ENCODE results near the gene HPF1.
A peak's percentile ranks its signal among the peaks of the same experiment; 100 is the strongest.
"Not testable (repeated sequence)": the region's sequence is repeated elsewhere in the genome, so short reads cannot be mapped to it uniquely, and the experiment has no call there.

The HPF1 gene

GRCh38 chr4:169765835-169766234, 8.1 kb upstream of the HPF1 start:
- H3K9me3 Mint-ChIP-seq (ENCODE audit: low read depth), result no peaks in the 10 kb centered on the region
- peaks cover 2% of the 10 kb centered on the region for H3K27me3 Mint-ChIP-seq
- no peaks in the 10 kb centered on the region for H3K36me3 Mint-ChIP-seq
- no peaks in the 10 kb centered on the region for H3K4me1 Mint-ChIP-seq (ENCODE audit: low read depth)
- H3K4me3 Mint-ChIP-seq, result no peak overlapping the region
- H3K27ac Mint-ChIP-seq, result no peak overlapping the region

GRCh38 chr4:169761846-169762245, 4.1 kb upstream of the HPF1 start:
- no peaks in the 10 kb centered on the region for H3K27me3 Mint-ChIP-seq
- no peak overlapping the region for H3K27ac Mint-ChIP-seq
- no peak overlapping the region for H3K4me3 Mint-ChIP-seq
- H3K36me3 Mint-ChIP-seq, result no peaks in the 10 kb centered on the region
- H3K4me1 Mint-ChIP-seq (ENCODE audit: low read depth), result peaks cover 9% of the 10 kb centered on the region
- H3K9me3 Mint-ChIP-seq (ENCODE audit: low read depth), result no peaks in the 10 kb centered on the region

GRCh38 chr4:169758401-169758962, 738 bp upstream of the HPF1 start:
- Mint-ChIP-seq H3K27ac (no peak overlapping the region), H3K4me1 (ENCODE audit: low read depth) (peaks cover 26% of the 10 kb centered on the region), H3K27me3 (no peaks in the 10 kb centered on the region), H3K4me3 (peak overlapping the region; percentile 96), H3K36me3 (no peaks in the 10 kb centered on the region), H3K9me3 (ENCODE audit: low read depth) (no peaks in the 10 kb centered on the region)

GRCh38 chr4:169756971-169757574, 671 bp downstream of the HPF1 start:
- peak overlapping the region; percentile 70 for H3K27ac Mint-ChIP-seq
- peaks cover 2% of the 10 kb centered on the region for H3K36me3 Mint-ChIP-seq
- no peaks in the 10 kb centered on the region for H3K27me3 Mint-ChIP-seq
- H3K4me3 Mint-ChIP-seq, result peak overlapping the region; percentile 96
- no peaks in the 10 kb centered on the region for H3K9me3 Mint-ChIP-seq (ENCODE audit: low read depth)
- H3K4me1 Mint-ChIP-seq (ENCODE audit: low read depth), result peaks cover 26% of the 10 kb centered on the region

GRCh38 chr4:169745291-169745690, 12.5 kb downstream of the HPF1 start:
- no peak overlapping the region for H3K4me3 Mint-ChIP-seq
- no peaks in the 10 kb centered on the region for H3K27me3 Mint-ChIP-seq
- H3K27ac Mint-ChIP-seq, result no peak overlapping the region
- H3K9me3 Mint-ChIP-seq (ENCODE audit: low read depth), result no peaks in the 10 kb centered on the region
- peaks cover 9% of the 10 kb centered on the region for H3K36me3 Mint-ChIP-seq
- H3K4me1 Mint-ChIP-seq (ENCODE audit: low read depth), result no peaks in the 10 kb centered on the region

GRCh38 chr4:169744601-169745000, 13.1 kb downstream of the HPF1 start:
- Mint-ChIP-seq H3K4me1 (ENCODE audit: low read depth) (no peaks in the 10 kb centered on the region), H3K4me3 (no peak overlapping the region), H3K9me3 (ENCODE audit: low read depth) (no peaks in the 10 kb centered on the region), H3K27ac (no peak overlapping the region), H3K36me3 (peaks cover 5% of the 10 kb centered on the region), H3K27me3 (no peaks in the 10 kb centered on the region)

GRCh38 chr4:169741569-169741968, 16.2 kb downstream of the HPF1 start:
- Mint-ChIP-seq H3K4me1 (ENCODE audit: low read depth) (no peaks in the 10 kb centered on the region), H3K27ac (no peak overlapping the region), H3K4me3 (no peak overlapping the region), H3K27me3 (no peaks in the 10 kb centered on the region), H3K9me3 (ENCODE audit: low read depth) (no peaks in the 10 kb centered on the region), H3K36me3 (peaks cover 11% of the 10 kb centered on the region)

GRCh38 chr4:169738604-169739003, 19.1 kb downstream of the HPF1 start:
- H3K36me3 Mint-ChIP-seq, result peaks cover 14% of the 10 kb centered on the region
- not testable (repeated sequence) for H3K9me3 Mint-ChIP-seq (ENCODE audit: low read depth); H3K27ac Mint-ChIP-seq; H3K4me1 Mint-ChIP-seq (ENCODE audit: low read depth); H3K4me3 Mint-ChIP-seq; H3K27me3 Mint-ChIP-seq

GRCh38 chr4:169730564-169730963, 27.2 kb downstream of the HPF1 start:
- H3K9me3 Mint-ChIP-seq (ENCODE audit: low read depth), result no peaks in the 10 kb centered on the region
- no peaks in the 10 kb centered on the region for H3K4me1 Mint-ChIP-seq (ENCODE audit: low read depth)
- H3K36me3 Mint-ChIP-seq, result peaks cover 14% of the 10 kb centered on the region
- no peaks in the 10 kb centered on the region for H3K27me3 Mint-ChIP-seq
- H3K27ac Mint-ChIP-seq, result no peak overlapping the region
- no peak overlapping the region for H3K4me3 Mint-ChIP-seq

- Mint-ChIP-seq H3K36me3 (peaks cover 12% of the 10 kb centered on the region), H3K4me3 (no peak overlapping the region), H3K4me1 (ENCODE audit: low read depth) (no peaks in the 10 kb centered on the region), H3K27ac (no peak overlapping the region), H3K27me3 (no peaks in the 10 kb centered on the region), H3K9me3 (ENCODE audit: low read depth) (no peaks in the 10 kb centered on the region)
Observed at GRCh38 chr4:169727616-169728015, 30.1 kb downstream of the HPF1 start.

- Mint-ChIP-seq H3K36me3 (peaks cover 2% of the 10 kb centered on the region), H3K4me1 (ENCODE audit: low read depth) (peaks cover 4% of the 10 kb centered on the region), H3K27ac (no peak overlapping the region), H3K4me3 (no peak overlapping the region), H3K9me3 (ENCODE audit: low read depth) (no peaks in the 10 kb centered on the region), H3K27me3 (no peaks in the 10 kb centered on the region)
Observed at GRCh38 chr4:169724260-169724659, 33.5 kb downstream of the HPF1 start.

- H3K9me3 Mint-ChIP-seq (ENCODE audit: low read depth), result no peaks in the 10 kb centered on the region
- no peak overlapping the region for H3K4me3 Mint-ChIP-seq
- H3K27ac Mint-ChIP-seq, result no peak overlapping the region
- H3K27me3 Mint-ChIP-seq, result no peaks in the 10 kb centered on the region
- H3K36me3 Mint-ChIP-seq, result peaks cover 2% of the 10 kb centered on the region
- H3K4me1 Mint-ChIP-seq (ENCODE audit: low read depth), result peaks cover 4% of the 10 kb centered on the region
Observed at GRCh38 chr4:169723207-169723965, 34.4 kb downstream of the HPF1 start.

GRCh38 chr4:169720529-169720928, 37.2 kb downstream of the HPF1 start:
- Mint-ChIP-seq H3K4me1 (ENCODE audit: low read depth) (peaks cover 4% of the 10 kb centered on the region), H3K27ac (peak overlapping the region; percentile 28), H3K9me3 (ENCODE audit: low read depth) (no peaks in the 10 kb centered on the region), H3K36me3 (peaks cover 2% of the 10 kb centered on the region), H3K27me3 (no peaks in the 10 kb centered on the region), H3K4me3 (no peak overlapping the region)

GRCh38 chr4:169716677-169717076, 41.1 kb downstream of the HPF1 start:
- Mint-ChIP-seq H3K27me3 (no peaks in the 10 kb centered on the region), H3K27ac (no peak overlapping the region), H3K36me3 (peaks cover 2% of the 10 kb centered on the region), H3K9me3 (ENCODE audit: low read depth) (no peaks in the 10 kb centered on the region), H3K4me1 (ENCODE audit: low read depth) (peaks cover 5% of the 10 kb centered on the region), H3K4me3 (no peak overlapping the region)

- no peaks in the 10 kb centered on the region for H3K36me3 Mint-ChIP-seq
- H3K4me1 Mint-ChIP-seq (ENCODE audit: low read depth), result peaks cover 5% of the 10 kb centered on the region
- no peak overlapping the region for H3K4me3 Mint-ChIP-seq
- H3K27ac Mint-ChIP-seq, result no peak overlapping the region
- H3K9me3 Mint-ChIP-seq (ENCODE audit: low read depth), result no peaks in the 10 kb centered on the region
- no peaks in the 10 kb centered on the region for H3K27me3 Mint-ChIP-seq
Observed at GRCh38 chr4:169715826-169716225, 41.9 kb downstream of the HPF1 start.

Measured in activated naive CD8-positive, alpha-beta T cell (primary cell).